Mucosa of descending colon (tissue), 3 donors: Measurements from ENCODE around the gene TBC1D3H. TPM values are rescaled to one million over a fixed set of nuclear protein-coding genes. Genes with fewer than 3 reads are reported as not detected.
"Not testable (repeated sequence)": the region's sequence is repeated elsewhere in the genome, so short reads cannot be mapped to it uniquely, and the experiment has no call there.

Experiments
- ATAC-seq: fragments of 200-7000 bp; cut with Tn5 transposase; one replicate; pipeline ENCODE4 v1.9.1; 2020; ENCODE audit warnings: mild to moderate bottlenecking, moderate library complexity
- DNase-seq, 3 donors: peaks; one replicate each; pipeline ENCODE4 v3.0.0-alpha.2; 2020
- H3K36me3 ChIP-seq: fragments of 200-600 bp; one replicate; pipeline ENCODE4 v1.8.0; 2021; ENCODE audit warnings: low read depth, mild to moderate bottlenecking
- H3K4me1 ChIP-seq: fragments of 200-600 bp; one replicate; pipeline ENCODE4 v1.8.0; 2021; ENCODE audit warnings: low read depth, mild to moderate bottlenecking
- H3K4me3 ChIP-seq: fragments of 200-600 bp; one replicate; pipeline ENCODE4 v1.8.0; 2021; ENCODE audit warnings: mild to moderate bottlenecking
- H3K9me3 ChIP-seq: fragments of 200-600 bp; one replicate; pipeline ENCODE4 v1.8.0; 2021; ENCODE audit warnings: mild to moderate bottlenecking
- intact Hi-C, 2 donors: fragments of 100-400 bp; cut with DNase I in 1 of 2; cut with micrococcal nuclease in 1 of 2; formaldehyde crosslinking; loops; one replicate each; pipeline versions ENCODE4 v1.11.0 to v1.11.1; 2022; cut with DNase I, micrococcal nuclease
- long read RNA-seq, 2 donors: library from polyadenylated mRNA; unstranded; transcript quantifications; one replicate each; pipeline ENCODE4 v2.0.0, GENCODE V29; 2019 to 2021
- total RNA-seq, 3 donors: library from RNA; stranded (reverse); fragmentation: NEBNext Ultra II Directional in 2 of 3; extraction: Animal tissue kit (Norgen Biotek cat#: 25700) in 2 of 3; gene quantifications; one replicate each; pipeline versions ENCODE4 v1.2.1 to v1.2.4, GENCODE V29; 2021 to 2023
- donor health status: DM: no; HTN: no; CAD: no; lungs with moderate emphysema.
- donor health status: DM: no; HTN: no; CAD: no.
- donor health status: DM: no; HTN: yes; CAD: no.

The TBC1D3H gene
- not detected for total RNA-seq
- long read RNA-seq, donor 1: 0 reads
- long read RNA-seq, donor 2: 0 reads

DNA sequence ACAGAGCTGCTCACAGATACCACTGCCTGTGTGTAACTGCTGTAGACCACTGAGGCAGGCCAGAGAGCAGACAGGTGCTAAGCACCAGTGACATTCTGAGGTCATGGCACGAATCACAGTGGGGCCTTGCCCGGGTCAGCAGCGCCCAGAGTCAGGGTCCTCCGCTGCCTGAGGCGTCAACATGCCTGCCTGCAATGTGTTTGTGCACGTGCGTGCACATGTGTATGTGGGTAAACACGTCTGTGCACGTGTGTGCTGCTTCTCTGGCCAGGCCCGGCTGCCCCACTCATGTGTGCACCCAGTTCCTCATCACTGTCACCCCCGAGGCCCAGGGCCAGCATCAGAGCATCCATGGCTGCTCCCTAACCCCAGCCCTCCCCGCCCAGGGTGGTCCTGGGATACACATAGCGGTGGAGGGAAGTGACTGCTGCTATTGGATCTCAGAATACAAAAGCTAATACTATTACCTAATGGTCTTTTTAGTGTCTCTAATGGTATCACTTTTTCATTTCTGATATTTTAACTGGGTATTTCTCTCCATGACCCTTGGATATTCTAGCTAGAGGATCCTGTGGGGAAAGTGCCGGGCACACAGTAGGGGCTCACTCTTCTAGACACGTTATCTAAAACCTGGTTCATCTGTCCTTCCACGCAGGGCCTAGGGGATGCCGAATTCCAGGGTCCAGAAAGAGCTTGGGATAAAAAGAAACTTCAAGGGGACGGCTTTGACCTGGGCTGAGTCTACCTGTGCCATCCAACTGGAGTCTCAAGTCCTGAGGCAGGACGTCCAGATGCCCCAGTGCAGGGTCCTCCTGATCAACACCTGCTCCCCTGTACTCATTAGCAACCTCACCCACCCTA is at the start of gene TBC1D3H:
Gene TBC1D3H, minus strand, starts transcription at position 51 of the 861 bp plus-strand sequence. CDS start 1,540 bp downstream, outside the sequence.
- DNase-seq, H3K36me3 ChIP-seq, ATAC-seq, intact Hi-C loops, H3K4me3 ChIP-seq, H3K9me3 ChIP-seq, H3K4me1 ChIP-seq: not testable (repeated sequence)

DNA sequence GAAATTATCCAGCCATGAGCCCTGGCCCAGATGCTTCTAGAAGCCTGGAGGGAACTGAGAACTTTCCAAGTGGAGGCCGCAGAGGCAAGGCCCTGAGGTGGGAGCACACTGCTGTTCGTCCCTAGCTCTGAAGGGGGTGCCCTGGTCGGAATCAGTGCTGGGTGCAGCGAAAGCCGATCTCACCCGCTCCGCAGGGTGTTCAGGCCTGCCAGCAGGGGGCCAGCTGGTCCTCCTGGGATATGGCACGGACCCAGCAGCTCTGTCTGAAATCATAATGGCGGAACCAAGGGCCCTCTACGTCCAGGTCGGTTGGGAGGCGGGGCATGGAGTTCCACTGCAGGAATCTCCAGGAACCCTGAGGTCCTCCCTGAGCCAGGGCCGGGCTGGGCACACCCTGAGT is 40.7 kb upstream of the TBC1D3H start:
- H3K36me3 ChIP-seq, DNase-seq, H3K9me3 ChIP-seq, intact Hi-C loops, H3K4me1 ChIP-seq, H3K4me3 ChIP-seq, ATAC-seq: not testable (repeated sequence)

DNA sequence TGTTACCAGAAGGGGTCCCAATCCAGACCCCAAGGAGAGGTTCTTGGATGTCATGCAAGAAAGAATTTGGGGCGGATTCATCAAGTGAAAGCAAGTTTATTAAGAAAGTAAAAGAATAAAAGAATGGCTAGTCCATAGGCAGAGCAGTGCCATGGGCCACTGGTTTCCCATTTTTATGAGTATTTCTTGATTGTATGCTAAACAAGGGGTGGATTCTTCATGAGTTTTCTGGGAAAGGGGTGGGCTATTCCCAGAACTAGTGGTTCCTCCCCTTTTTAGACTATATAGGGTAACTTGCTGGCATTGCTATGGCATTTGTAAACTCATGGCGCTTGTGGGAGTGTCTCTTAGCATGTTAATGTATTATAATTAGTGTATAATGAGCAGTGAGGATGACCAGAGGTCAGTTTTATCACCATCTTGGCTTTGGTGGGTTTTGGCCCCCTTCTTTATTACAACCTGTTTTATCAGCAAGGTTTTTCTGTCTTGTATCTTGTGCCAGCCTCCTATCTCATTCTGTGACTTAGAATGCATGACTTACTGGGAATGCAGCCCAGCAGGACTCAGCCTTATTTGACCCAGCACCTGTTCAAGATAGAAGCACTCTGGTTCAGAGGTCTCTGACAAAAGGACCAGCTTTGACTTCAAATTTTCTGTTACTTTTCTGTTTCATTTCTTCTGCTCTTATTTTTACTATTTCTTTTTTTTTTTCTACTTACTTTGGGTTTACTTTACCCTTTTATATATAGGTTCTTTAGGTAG is 27.1 kb upstream of the TBC1D3H start:
- DNase-seq, H3K36me3 ChIP-seq, intact Hi-C loops, ATAC-seq, H3K9me3 ChIP-seq, H3K4me3 ChIP-seq, H3K4me1 ChIP-seq: not testable (repeated sequence)

- H3K4me1 ChIP-seq, H3K36me3 ChIP-seq, H3K4me3 ChIP-seq, intact Hi-C loops, H3K9me3 ChIP-seq, ATAC-seq, DNase-seq: not testable (repeated sequence)
Measured at GRCh38 chr17:36390943-36391645, 2.9 kb upstream of the TBC1D3H start.

- intact Hi-C loops, H3K36me3 ChIP-seq, H3K9me3 ChIP-seq, DNase-seq, H3K4me1 ChIP-seq, H3K4me3 ChIP-seq, ATAC-seq: not testable (repeated sequence)
Measured at GRCh38 chr17:36375938-36376337, 12.3 kb downstream of the TBC1D3H start.

DNA sequence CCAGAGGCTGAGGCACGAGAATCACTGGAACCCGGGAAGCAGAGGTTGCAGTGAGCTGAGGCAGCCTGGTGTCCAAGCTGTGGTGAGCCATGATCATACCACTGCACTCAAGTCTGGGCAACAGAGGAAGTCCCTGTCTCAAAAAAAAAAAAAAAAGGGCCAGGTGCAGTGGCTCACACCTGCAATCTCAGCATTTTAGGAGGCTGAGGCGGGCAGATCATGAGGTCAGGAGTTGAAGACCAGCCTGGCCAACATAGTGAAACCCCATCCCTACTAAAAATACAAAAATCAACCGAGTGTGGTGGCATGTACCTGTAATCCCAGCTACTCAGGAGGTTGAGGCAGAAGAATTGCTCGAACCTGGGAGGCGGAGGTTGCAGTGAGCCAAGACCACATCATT is 25.7 kb downstream of the TBC1D3H start:
- ATAC-seq, intact Hi-C loops, H3K9me3 ChIP-seq, H3K4me3 ChIP-seq, H3K4me1 ChIP-seq, DNase-seq, H3K36me3 ChIP-seq: not testable (repeated sequence)

Other genes starting within 250 kb of the TBC1D3H start
- 10 to 100 TPM in 2 of 3 donors, 1 to 10 TPM in 1; 8.0 to 12.9 (median 10.8) TPM for gene TBC1D3B, start 211.8 kb downstream of the TBC1D3H start, total RNA-seq
- gene CCL3L1, start 191.7 kb downstream of the TBC1D3H start, total RNA-seq: 1 to 10 TPM in 1 of 3 donors, under 1 TPM in 1, not detected in 1; 0.66 to 1.4 TPM
- 1 to 10 TPM; 1.1 to 3.3 (median 2.9) TPM for gene CCL4L2, start 177.4 kb downstream of the TBC1D3H start, total RNA-seq
- gene TBC1D3I, start 123.9 kb downstream of the TBC1D3H start, total RNA-seq: under 1 TPM; 0.54 to 0.67 (median 0.55) TPM
- 1 to 10 TPM in 1 of 3 donors, not detected in 2; 4.4 TPM for gene TBC1D3G, start 64.6 kb downstream of the TBC1D3H start, total RNA-seq
- gene ZNHIT3, start 98.2 kb upstream of the TBC1D3H start, total RNA-seq: 10 to 100 TPM; 19.8 to 28.0 (median 21.2) TPM
- 100 to 1,000 TPM in 1 of 3 donors, 10 to 100 TPM in 2; 67.5 to 103 (median 93.4) TPM for gene MYO19, start 146.4 kb upstream of the TBC1D3H start, total RNA-seq
- 10 to 100 TPM in 1 of 3 donors, 1 to 10 TPM in 2; 4.6 to 10.2 (median 7.0) TPM for gene PIGW, start 146.6 kb upstream of the TBC1D3H start, total RNA-seq
- gene GGNBP2, start 156.5 kb upstream of the TBC1D3H start, total RNA-seq: 10 to 100 TPM; 80.4 to 93.4 (median 90.7) TPM
- 100 to 1,000 TPM; 146 to 295 (median 162) TPM for gene DHRS11, start 203.4 kb upstream of the TBC1D3H start, total RNA-seq
- gene MRM1, start 213.1 kb upstream of the TBC1D3H start, total RNA-seq: 10 to 100 TPM in 1 of 3 donors, 1 to 10 TPM in 2; 8.2 to 12.8 (median 8.3) TPM